Mesodermal cell (in vitro differentiated cells): ENCODE measurements around the gene TEAD1. TPM values are rescaled to one million over a fixed set of nuclear protein-coding genes. Genes with fewer than 3 reads are reported as not detected.

Experiments
- H3K27ac ChIP-seq: 2 replicates; pipeline ENCODE4 v1.7.0; 2013; ENCODE audit warnings: mild to moderate bottlenecking, low read depth, low read length, moderate library complexity; ENCODE audit not compliant: severe bottlenecking
- H3K36me3 ChIP-seq: 2 replicates; pipeline ENCODE4 v1.7.1; 2013; ENCODE audit warnings: mild to moderate bottlenecking, low read length, moderate library complexity; ENCODE audit not compliant: control insufficient read depth, insufficient read depth
- H3K4me1 ChIP-seq: one replicate; pipeline ENCODE4 v1.7.1; 2013; ENCODE audit warnings: mild to moderate bottlenecking, low read length; ENCODE audit not compliant: insufficient read depth, control insufficient read depth, poor library complexity, severe bottlenecking
- H3K4me3 ChIP-seq: 2 replicates; pipeline ENCODE4 v1.7.0; 2013; ENCODE audit warnings: low read length, control low read depth, mild to moderate bottlenecking; ENCODE audit not compliant: insufficient read depth, poor library complexity, severe bottlenecking; ENCODE audit errors: extremely low read depth
- H3K9me3 ChIP-seq: 2 replicates; pipeline ENCODE4 v1.7.1; 2013; ENCODE audit warnings: mild to moderate bottlenecking, low read length, moderate library complexity; ENCODE audit not compliant: control insufficient read depth
- WGBS, 2 experiments: methylation state at CpG; one replicate each; pipeline ENCODE4 v1.1.5; 2013; ENCODE audit warnings: missing lambda C conversion rate in 2 of 2; ENCODE audit not compliant: insufficient coverage in 2 of 2; 5-methylcytosine and 5-hydroxymethylcytosine counted together
- polyA plus RNA-seq, 2 experiments: library from polyadenylated mRNA; stranded (reverse); fragments of 50-300 nt; gene quantifications; one replicate each; pipeline ENCODE4 v1.2.3, GENCODE V29; 2013

Gene TEAD1
- polyA plus RNA-seq (2013, experiment 1 of 2): 136 TPM
- 133 TPM for polyA plus RNA-seq (2013, experiment 2 of 2)

DNA sequence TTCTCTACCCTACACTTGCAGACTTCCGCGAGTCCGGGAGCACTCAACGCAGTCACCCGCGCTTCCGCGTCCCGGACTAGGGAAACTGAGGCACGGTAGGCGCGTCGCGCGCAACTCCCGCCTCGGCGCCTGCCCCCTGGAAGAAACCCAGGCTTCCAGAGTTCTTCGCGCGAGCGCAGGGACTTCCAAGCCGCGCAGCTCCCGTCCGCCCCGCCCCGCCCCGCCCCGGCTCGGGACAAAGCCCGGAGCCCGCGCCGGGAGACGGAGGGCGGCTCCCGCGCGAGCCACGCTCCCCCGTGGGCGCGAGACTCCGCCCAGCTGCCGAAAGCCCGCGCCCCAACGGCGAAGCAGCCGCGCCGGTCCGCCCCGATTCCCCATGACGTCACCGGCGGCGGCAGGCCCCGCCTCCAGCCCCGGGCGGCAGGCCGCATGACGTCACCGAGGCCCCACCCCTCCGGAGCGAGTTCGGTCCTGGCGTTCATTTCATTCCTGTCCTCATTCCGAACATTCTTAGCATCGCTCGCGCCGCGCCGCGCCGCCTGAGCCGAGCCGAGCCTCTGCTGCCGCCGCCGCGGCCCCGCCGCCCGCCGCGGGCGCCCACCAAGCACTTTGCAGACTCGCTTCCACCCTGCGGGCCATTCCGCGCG, at the start of gene TEAD1:
Gene TEAD1 (plus strand): TSS at position 498 of the 647 bp plus-strand sequence.
- peak within 1 kb of the TSS; percentile 60 for H3K4me3 ChIP-seq
- H3K9me3 ChIP-seq: no peaks in the 10 kb centered on the region
- H3K27ac ChIP-seq: peak within 1 kb of the TSS; percentile 98
- H3K36me3 ChIP-seq: peaks cover 16% of the 10 kb centered on the region
- 0% methylated on average over 22 to 71 of the region's 95 CpGs for WGBS, 2 experiments
- H3K4me1 ChIP-seq: peaks cover 18% of the 10 kb centered on the region

DNA sequence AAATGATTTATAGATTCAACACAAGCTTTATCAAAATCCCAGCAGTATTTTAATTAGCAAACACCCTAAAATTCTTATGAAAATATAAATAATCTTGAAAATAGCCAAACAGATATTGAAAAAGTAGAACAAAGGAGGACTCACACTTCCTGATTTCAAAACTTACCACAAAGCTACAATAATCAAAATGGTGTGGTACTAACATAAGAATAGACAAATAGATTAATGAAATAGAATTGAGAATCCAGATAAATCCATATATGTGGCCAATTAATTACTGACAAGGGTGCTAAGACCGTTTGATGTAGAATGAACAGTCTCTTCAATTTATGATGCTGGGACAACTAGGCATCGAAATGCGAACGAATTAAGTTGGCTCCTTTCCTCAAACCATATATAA, 49.6 kb upstream of the TEAD1 start:
- WGBS, 2 experiments: 60% methylated on average over 1 of the region's 4 CpGs; no CpG with 5 or more reads in 1 of the 2 experiments
- H3K9me3 ChIP-seq: peaks cover 9% of the 10 kb centered on the region
- H3K27ac ChIP-seq: no peak overlapping the region
- no peaks in the 10 kb centered on the region for H3K36me3 ChIP-seq
- H3K4me1 ChIP-seq: peaks cover 3% of the 10 kb centered on the region
- H3K4me3 ChIP-seq: no peak overlapping the region

DNA sequence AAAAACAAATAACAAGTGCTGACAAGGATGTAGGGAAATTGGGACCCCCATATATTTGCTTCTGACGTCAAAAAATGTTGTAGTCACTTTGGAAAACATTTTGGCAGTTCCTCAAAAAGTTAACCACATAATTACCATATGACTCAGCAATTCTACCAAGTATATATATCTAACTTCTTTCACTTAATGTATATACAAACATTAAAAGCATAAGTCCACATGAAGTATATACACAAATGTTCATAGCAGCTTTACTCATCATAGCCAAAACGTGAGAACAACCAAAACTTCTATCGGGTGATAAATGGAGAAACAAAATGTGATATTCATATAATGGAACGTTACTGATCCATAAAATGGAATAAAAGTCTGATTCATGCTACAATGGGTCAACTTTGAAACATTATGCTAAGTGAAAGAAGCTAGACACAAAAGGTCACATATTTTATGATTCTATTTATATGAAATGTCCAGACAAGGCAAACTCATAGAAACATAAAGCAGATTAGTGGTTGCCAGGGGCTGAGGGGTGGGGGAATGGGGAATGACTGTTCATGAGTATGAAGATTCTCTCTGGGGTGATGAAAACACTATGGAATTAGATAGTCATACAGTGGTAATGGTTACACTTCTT, 48.7 kb upstream of the TEAD1 start:
- 86% methylated on average over 2 of the region's 4 CpGs; no CpG with 5 or more reads in 1 of the 2 experiments for WGBS, 2 experiments
- Histone ChIP-seq H3K36me3 (no peaks in the 10 kb centered on the region), H3K27ac (no peak overlapping the region)

DNA sequence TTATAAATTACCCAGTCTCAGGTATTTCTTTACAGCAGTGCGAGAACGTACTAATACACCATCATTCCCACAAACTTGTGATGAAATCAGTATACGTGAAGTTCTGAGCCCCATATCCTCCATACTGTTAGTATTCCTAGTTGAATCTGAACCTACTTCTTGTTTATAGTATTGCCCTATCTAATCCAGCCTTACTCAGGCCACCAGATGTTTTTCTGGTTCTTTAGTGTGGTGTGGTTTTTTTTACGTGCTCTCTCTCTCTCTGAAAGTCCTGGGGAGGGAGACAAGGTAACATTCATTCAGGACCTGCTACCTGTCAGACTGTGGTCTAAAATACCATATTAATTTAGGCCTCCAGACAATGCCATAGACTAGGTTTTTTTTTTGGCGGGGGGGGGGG, 47.6 kb upstream of the TEAD1 start:
- H3K36me3 ChIP-seq: no peaks in the 10 kb centered on the region
- no peak overlapping the region for H3K27ac ChIP-seq
- peaks cover 9% of the 10 kb centered on the region for H3K9me3 ChIP-seq
- 93 to 100% methylated on average over 2 to 3 of the region's 5 CpGs for WGBS, 2 experiments
- H3K4me3 ChIP-seq: no peak overlapping the region
- peaks cover 3% of the 10 kb centered on the region for H3K4me1 ChIP-seq

More for the DNA sequence above, 48.7 kb upstream of the TEAD1 start:
- Histone ChIP-seq H3K9me3 (peaks cover 9% of the 10 kb centered on the region), H3K4me3 (no peak overlapping the region), H3K4me1 (peaks cover 3% of the 10 kb centered on the region)

DNA sequence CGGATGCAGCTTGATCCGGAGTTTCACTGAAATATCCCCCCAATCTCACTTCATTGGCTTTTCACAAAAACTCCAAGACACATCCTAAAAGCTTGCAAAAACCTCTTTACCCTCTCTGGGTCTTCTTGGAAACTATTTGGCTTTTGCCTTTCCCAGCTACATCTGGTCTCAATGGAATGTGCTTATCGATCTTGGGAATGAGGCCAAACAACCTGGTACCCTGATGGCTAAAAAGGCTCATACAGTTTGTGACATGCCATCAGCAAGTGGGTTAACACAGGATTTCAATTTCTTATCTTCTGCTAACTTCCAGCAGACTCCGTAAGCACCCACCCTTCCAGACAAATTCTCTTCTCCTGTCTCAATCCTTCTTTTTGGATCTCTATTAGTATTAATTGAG, 45.9 kb upstream of the TEAD1 start:
- H3K27ac ChIP-seq: no peak overlapping the region
- H3K36me3 ChIP-seq: no peaks in the 10 kb centered on the region
- H3K4me1 ChIP-seq: peaks cover 3% of the 10 kb centered on the region
- no peak overlapping the region for H3K4me3 ChIP-seq
- 96% methylated on average over 3 to 4 of the region's 4 CpGs for WGBS, 2 experiments
- peaks cover 9% of the 10 kb centered on the region for H3K9me3 ChIP-seq

DNA sequence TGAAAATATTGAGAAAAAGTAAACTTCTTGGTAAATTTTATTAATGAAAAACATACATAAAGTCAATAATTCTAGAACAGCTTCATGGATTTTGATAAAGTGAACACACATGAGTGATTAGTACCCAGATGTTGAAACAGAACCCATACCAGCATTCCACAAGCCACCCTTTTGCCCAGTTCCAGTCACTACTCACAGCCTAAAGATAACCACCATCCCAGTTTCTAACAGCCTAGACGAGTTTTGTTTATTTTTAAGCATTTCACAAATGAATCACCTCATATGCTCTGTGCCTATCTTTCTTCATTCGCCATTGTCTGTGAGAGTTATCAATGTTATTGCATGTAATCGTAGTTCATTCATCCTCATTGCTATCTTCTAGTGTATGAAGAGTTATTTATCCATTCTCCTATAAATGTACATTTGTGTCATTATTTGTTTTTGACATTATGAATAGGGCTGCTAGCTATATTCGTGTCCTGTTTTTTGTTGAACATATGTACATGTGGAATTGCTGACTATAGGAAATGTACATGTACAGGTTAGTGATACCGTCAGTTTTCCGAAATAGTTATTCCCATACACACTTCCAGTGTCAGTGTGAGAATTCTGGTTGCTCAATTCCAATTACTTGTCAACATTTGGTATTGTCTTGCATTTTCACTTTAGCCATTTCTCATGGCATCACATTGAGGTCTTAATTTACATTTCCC, 44.5 kb upstream of the TEAD1 start:
- no peaks in the 10 kb centered on the region for H3K36me3 ChIP-seq
- H3K4me1 ChIP-seq: peaks cover 3% of the 10 kb centered on the region
- peaks cover 1% of the 10 kb centered on the region for H3K9me3 ChIP-seq
- 50% methylated on average over 1 of the region's 6 CpGs; no CpG with 5 or more reads in 1 of the 2 experiments for WGBS, 2 experiments
- H3K4me3 ChIP-seq: no peak overlapping the region
- H3K27ac ChIP-seq: no peak overlapping the region

DNA sequence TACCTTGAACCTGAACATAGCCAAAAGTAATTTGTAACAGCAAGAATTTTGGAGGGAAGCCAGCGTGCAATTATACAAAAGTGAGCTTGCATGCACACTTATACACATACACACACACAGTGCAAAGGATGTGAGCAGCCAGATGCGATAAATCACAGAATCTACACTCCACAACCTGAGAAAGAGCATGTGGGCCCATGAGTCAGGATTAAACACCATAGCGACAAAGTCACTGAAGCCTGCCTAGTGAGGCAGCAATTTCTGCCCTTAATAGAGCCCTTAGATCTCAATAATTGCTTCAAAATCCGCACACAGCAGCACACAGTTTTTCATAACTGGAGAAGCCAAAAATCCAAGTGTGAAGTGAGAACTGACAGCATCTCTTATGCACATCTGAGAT, 42.6 kb upstream of the TEAD1 start:
- Histone ChIP-seq H3K36me3 (no peaks in the 10 kb centered on the region), H3K4me3 (no peak overlapping the region), H3K27ac (no peak overlapping the region), H3K9me3 (no peaks in the 10 kb centered on the region), H3K4me1 (peaks cover 3% of the 10 kb centered on the region)
- 94 to 96% methylated on average over 3 of the region's 4 CpGs for WGBS, 2 experiments

DNA sequence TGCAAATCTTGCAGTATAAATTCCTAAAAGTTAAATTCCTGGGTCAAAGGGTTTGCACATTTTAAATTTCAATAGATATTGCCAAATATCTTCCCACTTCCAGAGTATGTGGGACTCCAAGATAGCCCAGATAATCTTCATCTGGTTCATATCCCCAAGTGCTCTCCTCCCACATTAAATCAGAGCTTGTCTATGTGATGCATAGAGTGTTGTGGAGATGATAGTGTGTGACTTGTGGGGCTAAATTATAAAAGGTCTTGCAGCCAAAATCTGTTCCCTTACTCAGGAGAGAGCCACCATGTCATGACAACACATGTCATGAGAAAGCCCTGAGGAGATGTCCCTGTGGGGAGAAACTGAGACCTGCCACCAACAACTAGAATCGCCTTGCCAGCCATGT, 39.9 kb upstream of the TEAD1 start:
- Histone ChIP-seq H3K4me1 (no peaks in the 10 kb centered on the region), H3K9me3 (no peaks in the 10 kb centered on the region), H3K36me3 (no peaks in the 10 kb centered on the region), H3K4me3 (no peak overlapping the region), H3K27ac (no peak overlapping the region)
- WGBS, 2 experiments: no CpG with 5 or more reads among the region's 1 CpG

DNA sequence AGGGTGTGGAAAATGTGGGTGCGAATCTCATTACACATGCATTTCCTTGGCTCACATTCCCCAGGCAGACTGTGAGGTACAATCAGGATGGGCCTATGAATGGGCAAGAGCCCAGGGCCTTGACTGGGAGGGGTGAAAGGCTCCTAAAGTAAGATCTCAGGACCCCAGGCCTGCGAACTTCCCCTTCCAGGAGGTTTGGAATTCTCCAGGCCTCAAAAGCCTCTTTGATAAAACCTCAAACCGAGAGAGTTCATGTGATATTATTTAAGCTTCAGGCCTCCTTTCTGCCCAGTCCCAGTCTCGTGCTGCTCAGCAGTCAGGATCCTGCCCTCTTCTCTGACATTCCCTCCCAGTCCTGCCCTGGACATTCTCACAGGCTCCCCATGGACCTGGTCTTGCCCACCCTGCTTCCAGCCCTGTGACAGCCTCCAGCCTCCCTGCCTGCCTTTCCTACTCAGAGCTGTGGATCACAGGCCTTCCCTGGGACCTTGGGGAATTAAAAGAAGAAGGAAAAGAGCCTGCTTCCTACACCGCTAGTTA, 37.3 kb upstream of the TEAD1 start:
- WGBS, 2 experiments: 73 to 92% methylated on average over 3 of the region's 5 CpGs
- no peak overlapping the region for H3K4me3 ChIP-seq
- H3K36me3 ChIP-seq: no peaks in the 10 kb centered on the region
- H3K9me3 ChIP-seq: no peaks in the 10 kb centered on the region
- H3K4me1 ChIP-seq: peaks cover 4% of the 10 kb centered on the region
- peak overlapping the region; percentile 72 for H3K27ac ChIP-seq

DNA sequence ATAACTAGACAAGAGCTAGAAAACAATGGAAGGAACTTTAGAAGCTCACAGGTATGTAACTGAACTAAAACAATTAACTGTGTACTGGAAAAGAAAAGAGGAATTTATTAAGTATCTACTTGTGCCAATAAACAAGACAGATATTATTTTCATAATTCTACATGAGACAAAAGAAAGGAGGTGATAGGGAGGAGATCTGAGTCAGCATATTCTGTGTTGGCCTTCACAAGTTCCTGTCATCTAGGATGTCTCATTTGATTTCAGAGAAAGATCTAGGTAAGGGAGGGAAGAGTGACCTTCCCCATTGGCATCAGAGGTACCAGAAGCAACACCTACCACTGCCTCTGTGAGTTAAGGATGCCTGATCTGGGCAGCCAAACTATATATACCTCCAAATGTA, 34.8 kb upstream of the TEAD1 start:
- H3K9me3 ChIP-seq: no peaks in the 10 kb centered on the region
- H3K36me3 ChIP-seq: no peaks in the 10 kb centered on the region
- H3K27ac ChIP-seq: no peak overlapping the region
- peaks cover 13% of the 10 kb centered on the region for H3K4me1 ChIP-seq
- H3K4me3 ChIP-seq: no peak overlapping the region
